Esophagus muscularis mucosa (tissue), 4 donors: ENCODE results near the gene DDRGK1. TPM values are rescaled to one million over a fixed set of nuclear protein-coding genes. Genes with fewer than 3 reads are reported as not detected.

ENCODE experiments used
- DNase-seq: peaks from one replicate; pipeline ENCODE4 v3.0.0-alpha.2; 2017; ENCODE audit errors: extremely low spot score
- H3K27ac ChIP-seq, 4 donors: fragments of 200-600 bp; sonication (generic); replicated peaks in 1 of 4; 1 replicate in 3 of 4; 2 replicates in 1 of 4; pipeline ENCODE4 v1.5.1; 2016 to 2019; ENCODE audit warnings: mild to moderate bottlenecking in 1 of 4
- H3K27me3 ChIP-seq, 4 donors: fragments of 200-600 bp; sonication (generic); one replicate each; pipeline versions ENCODE4 v1.5.1 to v1.6.0; 2016 to 2019
- H3K36me3 ChIP-seq, 4 donors: fragments of 200-600 bp; sonication (generic); one replicate each; pipeline ENCODE4 v1.5.1; 2016 to 2019
- H3K4me1 ChIP-seq, 4 donors: fragments of 200-600 bp; sonication (generic); one replicate each; pipeline ENCODE4 v1.5.1; 2016 to 2019
- H3K4me3 ChIP-seq, 4 donors: fragments of 200-600 bp; sonication (generic); 1 replicate in 2 of 4; 2 replicates in 2 of 4; pipeline ENCODE4 v1.5.1; 2016 to 2019; ENCODE audit warnings: mild to moderate bottlenecking in 4 of 4, moderate library complexity in 1 of 4
- H3K9me3 ChIP-seq, 4 donors: fragments of 200-600 bp; sonication (generic); 1 replicate in 3 of 4; 2 replicates in 1 of 4; pipeline ENCODE4 v1.5.1; 2016 to 2019
- EP300 ChIP-seq: sonication (generic); formaldehyde crosslinking; IDR thresholded peaks from one replicate; pipeline ENCODE4 v1.6.1; 2017; ENCODE audit warnings: antibody characterized with exemption
- POLR2A ChIP-seq: fragments of 450-650 bp; IDR thresholded peaks from one replicate; pipeline ENCODE4 v1.6.1; 2017; ENCODE audit warnings: antibody characterized with exemption, moderate library complexity, mild to moderate bottlenecking, low read depth
- POLR2AphosphoS5 ChIP-seq, 2 donors: sonication (generic); formaldehyde crosslinking; IDR thresholded peaks; one replicate each; pipeline ENCODE4 v1.6.1; 2017; ENCODE audit warnings: antibody characterized with exemption in 2 of 2
- WGBS: methylation state at CpG from one replicate; pipeline ENCODE4 v1.1.5; 2018; 5-methylcytosine and 5-hydroxymethylcytosine counted together
- intact Hi-C: fragments of 100-400 bp; cut with DNase I; formaldehyde crosslinking; loops from one replicate; pipeline ENCODE4 v1.15.1; 2023
- total RNA-seq, 4 donors: library from RNA; depleted of rRNA; stranded (reverse); fragments of >200 nt; gene quantifications; one replicate each; pipeline versions ENCODE4 v1.1.0 to v1.2.1, GENCODE V29; 2016
- TF ChIP-seq, protein P1 (sequence below), 3 experiments: fragments of 200-600 bp in 2 of 3; fragments of 450-650 bp in 1 of 3; sonication (generic) in 2 of 3; IDR thresholded peaks; one replicate each; pipeline ENCODE4 v1.5.1; 2017 to 2019; ENCODE audit warnings: antibody characterized with exemption in 3 of 3, mild to moderate bottlenecking in 2 of 3, moderate library complexity in 1 of 3

The DDRGK1 gene
- total RNA-seq, 4 donors from 2014 or later, result 64.4 to 86.0 (median 69.7) TPM

DNA sequence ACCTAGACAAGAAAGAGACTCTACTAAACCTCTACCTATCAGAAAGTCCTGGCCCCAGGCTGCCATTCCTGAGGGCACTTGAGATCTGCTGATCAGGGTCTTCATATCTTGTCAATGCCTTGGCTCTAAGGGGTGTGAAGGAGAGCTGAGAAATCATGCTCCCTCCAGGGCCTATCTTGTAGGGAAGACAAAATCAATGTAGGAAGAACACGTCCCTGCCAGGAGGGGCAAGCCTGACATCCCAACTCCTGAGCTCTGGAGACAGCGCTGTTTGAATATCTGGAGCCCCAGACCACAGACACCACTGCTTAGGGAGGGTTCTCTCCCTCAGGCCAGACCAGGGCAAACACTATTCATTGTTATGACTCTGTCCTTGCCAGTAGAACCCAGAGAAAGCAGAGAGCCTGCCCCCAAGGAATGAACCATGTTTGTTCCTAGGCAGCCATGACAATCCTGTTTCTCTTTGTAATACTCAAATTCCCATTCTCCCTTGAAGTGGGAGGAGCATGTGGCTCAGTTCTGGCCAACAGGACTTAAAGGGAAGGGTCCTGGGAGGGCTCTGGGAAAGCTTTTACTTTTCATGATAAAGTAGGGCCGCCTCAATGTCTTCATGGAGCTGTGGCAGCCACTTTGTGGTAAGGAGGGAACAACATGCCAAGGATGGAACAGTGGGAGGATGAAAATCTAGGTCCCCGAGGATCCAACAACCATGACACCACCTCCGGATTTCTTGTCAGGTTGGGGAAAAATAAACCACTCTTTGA is 43.0 kb downstream of the DDRGK1 start:
- 79% methylated on average over 5 of the region's 5 CpGs for WGBS
- H3K4me1 ChIP-seq, result peaks cover 23 to 45% (median 43%) of the 10 kb centered on the region in 4 donors
- DNase-seq, result no peak

DNA sequence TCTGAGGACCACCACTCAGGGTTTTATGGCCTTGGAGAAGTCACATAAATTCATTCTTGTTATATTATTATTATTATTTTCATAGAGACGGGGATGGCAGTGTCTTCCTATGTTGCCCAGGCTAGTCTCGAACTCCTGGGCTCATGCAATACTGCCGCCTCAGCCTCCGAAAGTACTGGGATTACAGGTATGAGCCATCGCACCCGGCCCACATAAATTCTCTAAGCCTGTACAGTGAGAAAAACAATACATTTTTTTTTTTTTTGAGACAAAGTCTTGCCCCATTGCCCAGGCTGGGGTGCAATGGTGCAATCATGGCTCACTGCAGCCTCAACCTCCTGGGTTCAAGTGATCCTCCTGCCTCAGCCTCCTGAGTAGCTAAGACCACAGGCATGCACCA is 44.1 kb downstream of the DDRGK1 start:
- H3K9me3 ChIP-seq, result no peaks in the 10 kb centered on the region
- peak overlapping the region in 1 of 4 donors; percentile 89 for H3K27ac ChIP-seq
- H3K27me3 ChIP-seq, result no peaks in the 10 kb centered on the region
- H3K4me1 ChIP-seq, result peaks cover 27 to 47% (median 46%) of the 10 kb centered on the region in 4 donors
- no peak for DNase-seq
- intact Hi-C loops, result no loop called here
- peak overlapping the region; percentile 81 to 95 (median 94) for H3K4me3 ChIP-seq
- 98% methylated on average over 6 of the region's 6 CpGs for WGBS
- peaks cover 0 to 3% (median 0%) of the 10 kb centered on the region in 4 donors for H3K36me3 ChIP-seq
- TF ChIP-seq EP300, result no peak
- no peak for TF ChIP-seq POLR2AphosphoS5 (IDR thresholded peaks at IDR 0.05)
- TF ChIP-seq, protein P1, sequence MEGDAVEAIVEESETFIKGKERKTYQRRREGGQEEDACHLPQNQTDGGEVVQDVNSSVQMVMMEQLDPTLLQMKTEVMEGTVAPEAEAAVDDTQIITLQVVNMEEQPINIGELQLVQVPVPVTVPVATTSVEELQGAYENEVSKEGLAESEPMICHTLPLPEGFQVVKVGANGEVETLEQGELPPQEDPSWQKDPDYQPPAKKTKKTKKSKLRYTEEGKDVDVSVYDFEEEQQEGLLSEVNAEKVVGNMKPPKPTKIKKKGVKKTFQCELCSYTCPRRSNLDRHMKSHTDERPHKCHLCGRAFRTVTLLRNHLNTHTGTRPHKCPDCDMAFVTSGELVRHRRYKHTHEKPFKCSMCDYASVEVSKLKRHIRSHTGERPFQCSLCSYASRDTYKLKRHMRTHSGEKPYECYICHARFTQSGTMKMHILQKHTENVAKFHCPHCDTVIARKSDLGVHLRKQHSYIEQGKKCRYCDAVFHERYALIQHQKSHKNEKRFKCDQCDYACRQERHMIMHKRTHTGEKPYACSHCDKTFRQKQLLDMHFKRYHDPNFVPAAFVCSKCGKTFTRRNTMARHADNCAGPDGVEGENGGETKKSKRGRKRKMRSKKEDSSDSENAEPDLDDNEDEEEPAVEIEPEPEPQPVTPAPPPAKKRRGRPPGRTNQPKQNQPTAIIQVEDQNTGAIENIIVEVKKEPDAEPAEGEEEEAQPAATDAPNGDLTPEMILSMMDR (IDR thresholded peaks at IDR 0.05), result no peak
- TF ChIP-seq POLR2A, result no peak

More for the DNA sequence above, 43.0 kb downstream of the DDRGK1 start:
- H3K9me3 ChIP-seq, result no peaks in the 10 kb centered on the region
- no peak overlapping the region for H3K27ac ChIP-seq
- no peaks in the 10 kb centered on the region for H3K27me3 ChIP-seq
- peaks cover 0 to under 1% (median 0%) of the 10 kb centered on the region in 4 donors for H3K36me3 ChIP-seq
- intact Hi-C loops, result no loop called here
- no peak overlapping the region for H3K4me3 ChIP-seq
- no peak for TF ChIP-seq EP300
- TF ChIP-seq, protein P1 (IDR thresholded peaks at IDR 0.05), result no peak
- TF ChIP-seq POLR2AphosphoS5 (IDR thresholded peaks at IDR 0.05), result no peak
- no peak for TF ChIP-seq POLR2A

- H3K27ac ChIP-seq, result peak overlapping the region; percentile 86 to 90 (median 88)
- intact Hi-C loops, result loop anchor here (5.0 kb wide), 1 partner anchor 48 kb away; the partner anchor contains the start of gene ITPA
- peaks cover 0 to 16% (median 9%) of the 10 kb centered on the region in 4 donors for H3K36me3 ChIP-seq
- peak overlapping the region; percentile 81 to 95 (median 94) for H3K4me3 ChIP-seq
- no peaks in the 10 kb centered on the region for H3K9me3 ChIP-seq
- H3K27me3 ChIP-seq, result no peaks in the 10 kb centered on the region
- DNase-seq, result no peak
- 3% methylated on average over 10 of the region's 10 CpGs for WGBS
- TF ChIP-seq POLR2AphosphoS5 (IDR thresholded peaks at IDR 0.05) (no peak), POLR2A (no peak), EP300 (no peak)
- TF ChIP-seq, protein P1 (IDR thresholded peaks at IDR 0.05), result no peak
- H3K4me1 ChIP-seq, result peaks cover 27 to 51% (median 45%) of the 10 kb centered on the region in 4 donors
These were observed 45.5 kb downstream of the DDRGK1 start for GRCh38 chr20:3158968-3159431.

DNA sequence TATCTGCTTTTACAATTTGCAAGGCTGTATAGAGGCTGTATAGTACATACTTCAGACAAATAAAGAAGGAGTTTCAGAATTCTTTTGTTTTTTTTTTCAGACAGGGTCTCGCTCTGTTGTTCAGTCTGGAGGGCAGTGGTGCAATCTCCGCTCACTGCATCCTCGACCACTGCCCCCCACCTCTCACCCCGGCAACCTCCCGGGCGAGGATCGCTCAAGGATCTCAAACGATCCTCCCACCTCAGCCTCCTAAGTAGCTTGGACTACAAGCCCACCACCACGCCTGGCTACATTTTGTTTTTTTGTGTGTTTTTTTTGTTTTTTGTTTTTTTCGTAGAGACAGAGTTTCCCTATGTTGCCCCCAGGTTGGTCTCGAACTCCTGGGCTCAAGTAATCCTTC is 46.7 kb downstream of the DDRGK1 start:
- peaks cover 0 to 17% (median 10%) of the 10 kb centered on the region in 4 donors for H3K36me3 ChIP-seq
- H3K4me3 ChIP-seq, result peak overlapping the region; percentile 81 to 95 (median 94)
- WGBS, result 80% methylated on average over 11 of the region's 11 CpGs
- intact Hi-C loops, result loop anchor here (5.0 kb wide), 1 partner anchor 49 kb away; the partner anchor contains the start of gene ITPA
- H3K27ac ChIP-seq, result peak overlapping the region in 2 of 4 donors; percentile 11 to 90
- DNase-seq, result no peak
- peaks cover 34 to 63% (median 57%) of the 10 kb centered on the region in 4 donors for H3K4me1 ChIP-seq
- no peaks in the 10 kb centered on the region for H3K27me3 ChIP-seq
- TF ChIP-seq POLR2AphosphoS5 (IDR thresholded peaks at IDR 0.05) (no peak), POLR2A (no peak), EP300 (no peak)
- TF ChIP-seq, protein P1 (IDR thresholded peaks at IDR 0.05), result no peak
- H3K9me3 ChIP-seq, result no peaks in the 10 kb centered on the region
